ENCODE measurements around the gene MAP3K8. TPM values are rescaled to one million over a fixed set of nuclear protein-coding genes. Genes with fewer than 3 reads are reported as not detected.

The MAP3K8 gene
- 10.3 and 14.5 TPM in 2 replicates for total RNA-seq

- DNase-seq (ENCODE audit: insufficient read length, low spot score, missing footprints), result peak; percentile 95
- H3K36me3 ChIP-seq (ENCODE audit: insufficient read depth, low read length), result peaks cover 1% of the 10 kb centered on the region
- peak within 1 kb of the TSS; percentile 91 for H3K4me2 ChIP-seq (ENCODE audit: insufficient read depth, low read length)
- no peaks in the 10 kb centered on the region for H3K27me3 ChIP-seq (ENCODE audit: insufficient read depth, low read length)
- peak within 1 kb of the TSS; percentile 88 for H2AFZ ChIP-seq (ENCODE audit: low read length)
- H4K20me1 ChIP-seq (ENCODE audit: insufficient read depth, low read length), result no peaks in the 10 kb centered on the region
- TF ChIP-seq CTCF (IDR thresholded peaks at IDR 0.05; ENCODE audit: extremely low read depth, low read depth, low read length), result no peak
- no peaks in the 10 kb centered on the region for H3K9me3 ChIP-seq (ENCODE audit: low read depth, low read length)
- peak within 1 kb of the TSS; percentile 92 for H3K27ac ChIP-seq (ENCODE audit: low read depth, low read length)
- H3K4me3 ChIP-seq (ENCODE audit: insufficient read depth, low read length), result peak within 1 kb of the TSS; percentile 95
- H3K4me1 ChIP-seq (ENCODE audit: insufficient read depth, low read length), result peaks cover 43% of the 10 kb centered on the region
- peaks cover 2% of the 10 kb centered on the region for H3K79me2 ChIP-seq (ENCODE audit: insufficient read depth, low read length)
These were observed at the start of gene MAP3K8 for GRCh38 chr10:30433730-30434272. Gene MAP3K8 (plus strand): TSS chr10:30434184. CDS start chr10:30438939, 4,755 bp downstream.

GRCh38 chr10:30384701-30385201, 49.2 kb upstream of the MAP3K8 start:
- Histone ChIP-seq H3K27me3 (ENCODE audit: insufficient read depth, low read length) (peaks cover 18% of the 10 kb centered on the region), H3K79me2 (ENCODE audit: insufficient read depth, low read length) (no peaks in the 10 kb centered on the region), H4K20me1 (ENCODE audit: insufficient read depth, low read length) (no peaks in the 10 kb centered on the region), H3K4me1 (ENCODE audit: insufficient read depth, low read length) (peaks cover 3% of the 10 kb centered on the region), H3K9me3 (ENCODE audit: low read depth, low read length) (no peaks in the 10 kb centered on the region), H2AFZ (ENCODE audit: low read length) (no peak overlapping the region), H3K36me3 (ENCODE audit: insufficient read depth, low read length) (no peaks in the 10 kb centered on the region), H3K4me2 (ENCODE audit: insufficient read depth, low read length) (no peak overlapping the region), H3K27ac (ENCODE audit: low read depth, low read length) (no peak overlapping the region), H3K4me3 (ENCODE audit: insufficient read depth, low read length) (no peak overlapping the region)
- peak; percentile 72 for DNase-seq (ENCODE audit: insufficient read length, low spot score, missing footprints)
- TF ChIP-seq CTCF (IDR thresholded peaks at IDR 0.05; ENCODE audit: extremely low read depth, low read depth, low read length), result peak; percentile 71

- Histone ChIP-seq H3K79me2 (ENCODE audit: insufficient read depth, low read length) (no peaks in the 10 kb centered on the region), H2AFZ (ENCODE audit: low read length) (no peak overlapping the region), H3K27ac (ENCODE audit: low read depth, low read length) (no peak overlapping the region), H3K4me3 (ENCODE audit: insufficient read depth, low read length) (no peak overlapping the region), H3K4me2 (ENCODE audit: insufficient read depth, low read length) (no peak overlapping the region), H3K4me1 (ENCODE audit: insufficient read depth, low read length) (peaks cover 3% of the 10 kb centered on the region), H3K27me3 (ENCODE audit: insufficient read depth, low read length) (peaks cover 15% of the 10 kb centered on the region), H4K20me1 (ENCODE audit: insufficient read depth, low read length) (no peaks in the 10 kb centered on the region), H3K36me3 (ENCODE audit: insufficient read depth, low read length) (no peaks in the 10 kb centered on the region), H3K9me3 (ENCODE audit: low read depth, low read length) (no peaks in the 10 kb centered on the region)
- no peak for TF ChIP-seq CTCF (IDR thresholded peaks at IDR 0.05; ENCODE audit: extremely low read depth, low read depth, low read length)
- no peak for DNase-seq (ENCODE audit: insufficient read length, low spot score, missing footprints)
These were observed 47.0 kb upstream of the MAP3K8 start for GRCh38 chr10:30386801-30387588.

- H3K27ac ChIP-seq (ENCODE audit: low read depth, low read length), result no peak overlapping the region
- TF ChIP-seq CTCF (IDR thresholded peaks at IDR 0.05; ENCODE audit: extremely low read depth, low read depth, low read length), result peak; percentile 42
- no peak overlapping the region for H3K4me2 ChIP-seq (ENCODE audit: insufficient read depth, low read length)
- DNase-seq (ENCODE audit: insufficient read length, low spot score, missing footprints), result peak; percentile 73
- H3K4me1 ChIP-seq (ENCODE audit: insufficient read depth, low read length), result peaks cover 5% of the 10 kb centered on the region
- H3K27me3 ChIP-seq (ENCODE audit: insufficient read depth, low read length), result peaks cover 17% of the 10 kb centered on the region
- no peak overlapping the region for H3K4me3 ChIP-seq (ENCODE audit: insufficient read depth, low read length)
- no peaks in the 10 kb centered on the region for H3K79me2 ChIP-seq (ENCODE audit: insufficient read depth, low read length)
- no peaks in the 10 kb centered on the region for H3K9me3 ChIP-seq (ENCODE audit: low read depth, low read length)
- no peaks in the 10 kb centered on the region for H3K36me3 ChIP-seq (ENCODE audit: insufficient read depth, low read length)
- no peak overlapping the region for H2AFZ ChIP-seq (ENCODE audit: low read length)
- no peaks in the 10 kb centered on the region for H4K20me1 ChIP-seq (ENCODE audit: insufficient read depth, low read length)
These were observed 46.2 kb upstream of the MAP3K8 start for GRCh38 chr10:30387646-30388243.
